DMS153 treated with DMSO at 0.1 percent for 48 hours (cell line): ENCODE data around the gene ARHGAP15.

ENCODE experiments used
- DNase-seq: peaks from one replicate; lab custom pipeline; 2025; ENCODE audit not compliant: unreplicated experiment; lab: John Stamatoyannopoulos, UW

The ARHGAP15 gene

GRCh38 chr2:143440411-143441012 is 311.3 kb downstream of the ARHGAP15 start:
- DNase-seq, result no peak

GRCh38 chr2:143442193-143442592 is 313.0 kb downstream of the ARHGAP15 start:
- DNase-seq, result no peak

GRCh38 chr2:143451642-143452281 is 322.5 kb downstream of the ARHGAP15 start:
- DNase-seq, result no peak

- no peak for DNase-seq
These were observed 323.7 kb downstream of the ARHGAP15 start for GRCh38 chr2:143452817-143453451.

- DNase-seq, result no peak
These were observed 324.8 kb downstream of the ARHGAP15 start for GRCh38 chr2:143453981-143454511.

GRCh38 chr2:143455317-143455716 is 326.1 kb downstream of the ARHGAP15 start:
- no peak for DNase-seq

- no peak for DNase-seq
These were observed 329.3 kb downstream of the ARHGAP15 start for GRCh38 chr2:143458258-143459190.

GRCh38 chr2:143460382-143460781 is 331.2 kb downstream of the ARHGAP15 start:
- no peak for DNase-seq

GRCh38 chr2:143463719-143464118 is 334.5 kb downstream of the ARHGAP15 start:
- no peak for DNase-seq

GRCh38 chr2:143466391-143466790 is 337.2 kb downstream of the ARHGAP15 start:
- no peak for DNase-seq

GRCh38 chr2:143467011-143467410 is 337.8 kb downstream of the ARHGAP15 start:
- no peak for DNase-seq

- DNase-seq, result no peak
These were observed 339.2 kb downstream of the ARHGAP15 start for GRCh38 chr2:143468341-143468888.

- no peak for DNase-seq
These were observed 340.1 kb downstream of the ARHGAP15 start for GRCh38 chr2:143469323-143469722.

- no peak for DNase-seq
These were observed 342.3 kb downstream of the ARHGAP15 start for GRCh38 chr2:143471550-143471949.

GRCh38 chr2:143473216-143473615 is 344.0 kb downstream of the ARHGAP15 start:
- DNase-seq, result no peak

GRCh38 chr2:143473820-143474219 is 344.6 kb downstream of the ARHGAP15 start:
- no peak for DNase-seq

GRCh38 chr2:143474586-143474985 is 345.4 kb downstream of the ARHGAP15 start:
- DNase-seq, result no peak

GRCh38 chr2:143475041-143475776 is 346.0 kb downstream of the ARHGAP15 start:
- DNase-seq, result no peak

- DNase-seq, result no peak
These were observed 347.3 kb downstream of the ARHGAP15 start for GRCh38 chr2:143476336-143477087.
